GM12892 (cell line): Measurements from ENCODE around the gene ADGRD1.

ENCODE experiments used
- POLR2A ChIP-seq: IDR thresholded peaks from 2 replicates; pipeline ENCODE4 v1.6.1; 2011; ENCODE audit warnings: low read depth, low read length, control low read depth
- POLR2AphosphoS5 ChIP-seq: IDR thresholded peaks from 2 replicates; pipeline ENCODE4 v1.6.1; 2011; ENCODE audit warnings: low read depth, low read length, control low read depth
- TAF1 ChIP-seq: IDR thresholded peaks from 2 replicates; pipeline ENCODE4 v1.6.1; 2011; ENCODE audit warnings: low read depth, mild to moderate bottlenecking, control low read depth, low read length, borderline replicate concordance

DNA sequence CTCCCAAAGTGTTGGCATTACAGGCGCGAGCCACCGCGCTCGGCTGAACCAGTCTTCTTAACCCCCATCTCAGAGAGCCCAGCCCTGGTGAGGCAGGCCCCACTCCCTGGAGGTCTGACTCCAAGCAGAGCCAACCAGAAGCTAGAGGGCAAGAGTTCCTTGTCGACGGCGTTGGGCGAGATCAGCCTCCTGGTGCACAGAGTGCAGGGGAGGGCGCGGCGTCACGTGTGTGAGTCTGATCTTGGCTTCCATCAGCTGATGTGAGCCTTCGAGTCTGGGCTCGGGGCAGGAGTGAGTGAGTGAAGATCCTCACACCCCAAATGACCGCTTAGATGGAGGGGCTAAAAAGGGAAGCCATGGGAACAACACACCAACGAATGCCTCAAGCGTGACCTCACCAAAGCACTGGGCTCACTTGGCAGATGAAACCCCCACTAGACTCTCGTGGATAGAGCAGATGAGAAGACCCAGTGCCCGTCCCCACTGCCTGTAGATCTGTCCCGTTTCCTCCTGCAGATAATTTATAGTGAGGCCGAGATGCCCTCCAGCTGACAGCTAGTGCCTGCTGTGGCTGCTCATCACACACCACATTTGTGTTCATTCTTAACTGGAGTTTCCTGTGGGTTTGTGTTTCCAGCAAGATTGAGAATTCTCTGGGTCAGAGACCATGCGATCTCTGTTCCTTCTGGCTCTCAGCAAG, 28.6 kb upstream of the ADGRD1 start:
- TF ChIP-seq POLR2A: no peak
- TF ChIP-seq POLR2AphosphoS5: no peak
- no peak for TF ChIP-seq TAF1
